GM21576 (cell line): ENCODE results near the gene GPR35.

Experiments
- ATAC-seq: cut with Tn5 transposase; IDR thresholded peaks from one replicate; pipeline ENCODE4 v1.9.1; 2021; ENCODE audit warnings: mild to moderate bottlenecking, moderate library complexity; ENCODE audit not compliant: unreplicated experiment

GPR35 gene, protein sequence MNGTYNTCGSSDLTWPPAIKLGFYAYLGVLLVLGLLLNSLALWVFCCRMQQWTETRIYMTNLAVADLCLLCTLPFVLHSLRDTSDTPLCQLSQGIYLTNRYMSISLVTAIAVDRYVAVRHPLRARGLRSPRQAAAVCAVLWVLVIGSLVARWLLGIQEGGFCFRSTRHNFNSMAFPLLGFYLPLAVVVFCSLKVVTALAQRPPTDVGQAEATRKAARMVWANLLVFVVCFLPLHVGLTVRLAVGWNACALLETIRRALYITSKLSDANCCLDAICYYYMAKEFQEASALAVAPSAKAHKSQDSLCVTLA

DNA sequence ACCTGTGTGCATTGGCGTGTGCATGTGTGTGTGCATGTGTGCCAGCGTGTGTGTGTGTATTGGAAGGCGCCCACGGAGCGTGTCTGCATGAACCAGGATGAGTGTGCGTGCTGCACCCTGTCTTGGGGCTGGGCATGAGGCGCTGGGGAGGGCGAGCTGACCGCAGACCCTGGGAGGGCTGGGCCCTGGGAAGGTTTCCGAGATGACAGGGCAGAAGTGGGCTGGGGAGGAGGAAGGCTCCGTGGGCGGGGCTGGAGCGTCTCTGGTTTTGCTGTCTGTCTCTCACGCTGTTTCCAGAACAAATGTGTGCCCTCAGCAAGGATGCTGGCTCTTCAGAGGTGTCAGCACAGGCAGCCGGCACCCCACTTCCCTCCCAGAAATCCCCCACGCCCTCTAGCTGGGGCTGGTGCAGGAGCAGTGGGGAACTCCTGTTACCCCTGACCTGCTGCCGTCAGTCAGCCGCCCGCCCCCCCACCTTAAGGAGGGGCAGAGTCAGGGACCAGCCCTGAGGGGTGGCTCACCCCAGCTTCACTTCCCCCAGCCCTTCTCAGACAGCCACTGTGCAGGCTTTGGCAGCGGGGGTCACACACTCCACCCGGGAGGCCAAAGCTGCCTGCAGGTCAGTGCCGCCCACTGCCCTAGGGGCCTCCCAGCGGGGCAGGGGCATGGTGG lies at the start of gene GPR35:
GPR35 (plus strand) TSS at position 531 of the 672 bp plus-strand sequence. CDS start 4,473 bp downstream, outside the sequence.
- peak; percentile 29 for ATAC-seq

DNA sequence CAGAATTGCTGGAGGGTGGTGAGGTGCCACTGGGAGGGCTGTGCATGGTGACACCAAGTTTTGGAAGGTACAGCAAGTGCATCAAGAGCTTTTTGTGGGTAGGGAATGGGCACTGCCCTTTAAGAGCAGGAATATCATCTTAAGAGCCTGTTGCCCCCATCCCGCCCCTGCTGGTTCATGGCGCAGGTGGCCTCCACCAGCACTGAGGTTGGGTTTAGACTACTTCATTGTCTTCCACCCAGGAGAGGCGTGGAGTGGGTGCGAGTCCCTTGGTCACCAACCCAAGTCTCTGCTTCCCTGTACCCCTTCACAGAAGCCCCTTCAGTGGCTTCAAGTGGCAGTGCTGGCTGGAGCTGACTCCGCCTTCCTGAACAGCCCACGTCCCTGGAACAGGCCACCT lies 49.2 kb upstream of the GPR35 start:
- no peak for ATAC-seq

DNA sequence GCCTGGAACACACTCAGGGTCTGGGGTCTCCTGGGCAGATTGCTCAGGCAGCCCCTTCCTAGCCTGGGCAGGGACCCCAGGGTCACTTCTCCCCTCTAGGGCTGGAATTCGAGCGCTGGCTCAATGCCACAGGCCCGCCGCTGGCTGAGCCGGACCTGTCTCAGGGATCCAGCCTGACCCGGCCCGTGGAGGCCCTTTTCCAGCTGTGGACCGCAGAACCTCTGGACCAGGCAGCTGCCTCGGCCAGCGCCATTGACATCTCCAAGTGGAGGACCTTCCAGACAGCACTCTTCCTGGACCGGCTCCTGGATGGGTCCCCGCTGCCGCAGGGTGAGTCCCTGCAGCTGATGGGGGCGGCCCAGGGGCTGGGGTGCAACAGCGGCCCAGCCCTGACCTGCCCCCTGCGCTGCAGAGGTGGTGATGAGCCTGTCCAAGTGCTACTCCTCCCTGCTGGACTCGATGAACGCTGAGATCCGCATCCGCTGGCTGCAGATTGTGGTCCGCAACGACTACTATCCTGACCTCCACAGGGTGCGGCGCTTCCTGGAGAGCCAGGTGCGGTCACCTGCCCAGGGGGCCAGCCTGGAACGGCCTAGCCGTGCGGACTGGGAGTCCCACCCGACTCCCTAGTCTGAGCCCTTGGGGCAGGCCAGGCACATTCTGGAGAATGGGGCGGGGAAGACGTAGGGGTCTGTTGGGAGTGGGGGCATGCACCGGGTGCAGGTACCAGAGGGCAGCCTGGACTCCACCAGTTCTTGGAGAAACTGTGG lies 48.7 kb upstream of the GPR35 start:
- no peak for ATAC-seq

DNA sequence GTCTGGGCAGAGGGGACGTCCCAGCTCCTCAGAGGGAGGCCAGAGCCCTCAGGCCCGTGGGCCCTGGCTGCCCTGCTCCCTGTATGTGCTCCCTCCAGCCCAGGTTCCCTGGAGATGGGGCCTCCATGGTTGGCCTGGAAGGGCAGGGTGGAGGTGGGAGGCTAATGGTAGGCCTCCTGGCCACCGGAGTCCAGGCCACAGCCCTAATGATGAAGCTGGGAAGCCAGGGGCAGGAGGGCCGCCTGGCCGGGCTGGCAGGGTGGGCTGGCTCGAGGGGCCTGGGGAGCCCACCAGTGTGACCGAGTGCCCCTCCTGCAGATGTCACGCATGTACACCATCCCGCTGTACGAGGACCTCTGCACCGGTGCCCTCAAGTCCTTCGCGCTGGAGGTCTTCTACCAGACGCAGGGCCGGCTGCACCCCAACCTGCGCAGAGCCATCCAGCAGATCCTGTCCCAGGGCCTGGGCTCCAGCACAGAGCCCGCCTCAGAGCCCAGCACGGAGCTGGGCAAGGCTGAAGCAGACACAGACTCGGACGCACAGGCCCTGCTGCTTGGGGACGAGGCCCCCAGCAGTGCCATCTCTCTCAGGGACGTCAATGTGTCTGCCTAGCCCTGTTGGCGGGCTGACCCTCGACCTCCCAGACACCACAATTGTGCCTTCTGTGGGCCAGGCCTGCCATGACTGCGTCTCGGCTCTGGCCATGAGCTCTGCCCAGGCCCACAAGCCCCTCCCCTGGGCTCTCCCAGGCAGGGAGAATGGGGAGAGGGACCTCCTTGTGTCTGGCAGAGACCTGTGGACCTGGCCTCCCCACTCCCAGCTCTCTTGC lies 47.8 kb upstream of the GPR35 start:
- ATAC-seq, result no peak

DNA sequence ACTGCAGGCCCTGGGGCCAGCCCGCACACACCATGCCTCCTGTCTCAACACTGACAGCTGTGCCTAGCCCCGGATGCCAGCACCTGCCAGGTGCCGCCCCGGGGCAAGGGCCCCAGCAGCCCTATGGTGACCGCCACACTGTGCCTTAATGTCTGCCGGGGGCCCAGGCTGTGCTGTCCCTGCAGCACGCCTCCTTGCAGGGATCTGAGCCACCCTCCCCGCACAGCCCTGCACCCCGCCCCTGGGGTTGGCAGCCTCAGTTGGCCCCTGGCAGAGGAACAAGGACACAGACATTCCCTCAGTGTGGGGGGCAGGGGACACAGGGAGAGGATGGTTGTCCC lies 47.2 kb upstream of the GPR35 start:
- ATAC-seq, result no peak

DNA sequence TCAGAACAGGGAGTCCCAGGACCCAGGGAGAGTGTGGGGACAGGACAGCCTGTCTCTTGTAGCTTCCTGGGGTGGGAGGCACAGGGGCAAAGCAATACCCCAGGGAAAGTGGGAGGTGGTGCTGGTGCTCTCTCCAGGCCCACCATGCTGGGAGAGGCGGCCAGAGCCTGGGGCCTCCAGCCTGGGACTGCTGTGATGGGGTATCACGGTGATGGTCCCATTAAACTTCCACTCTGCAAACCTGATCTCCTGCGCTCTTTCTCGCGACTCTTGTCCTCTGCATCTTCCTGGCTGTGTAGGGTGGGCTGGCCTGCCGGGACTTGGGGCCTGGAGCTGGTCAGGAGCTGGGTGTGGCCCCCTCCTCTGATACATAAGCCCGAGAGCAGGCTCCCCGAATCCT lies 46.8 kb upstream of the GPR35 start:
- no peak for ATAC-seq

DNA sequence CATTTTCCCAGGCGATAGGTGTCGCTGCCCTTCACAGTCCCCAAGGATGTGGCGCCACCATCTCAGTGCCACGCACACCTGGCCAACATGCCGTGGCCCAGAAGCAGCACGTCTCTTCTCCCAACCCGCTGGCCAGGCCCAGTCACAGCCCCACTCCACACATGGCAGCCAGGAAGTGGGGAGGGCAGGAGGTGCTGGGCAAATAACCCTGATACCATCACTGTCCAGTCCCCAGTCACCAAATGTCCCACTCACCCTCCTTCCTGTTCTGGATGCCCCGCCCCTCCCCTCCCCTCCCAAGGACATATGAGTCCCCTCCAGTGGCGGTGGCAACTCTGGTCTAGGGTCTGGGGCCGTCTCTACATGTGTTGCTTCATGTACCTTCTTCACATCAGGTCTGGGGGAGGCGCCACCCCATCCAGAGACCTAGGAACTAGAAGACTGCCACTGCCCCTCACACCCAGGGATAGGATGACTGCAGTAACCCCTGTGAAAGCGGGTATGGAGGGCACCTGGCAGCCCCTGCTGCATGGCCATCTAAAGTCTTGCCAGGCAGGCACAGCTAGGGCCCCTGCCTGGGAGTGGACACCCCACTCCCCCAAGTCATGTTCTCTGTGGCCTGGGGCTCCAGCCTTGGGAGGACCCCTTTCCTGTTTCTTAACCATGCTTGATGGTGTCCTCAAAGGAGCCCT lies 46.1 kb upstream of the GPR35 start:
- no peak for ATAC-seq

DNA sequence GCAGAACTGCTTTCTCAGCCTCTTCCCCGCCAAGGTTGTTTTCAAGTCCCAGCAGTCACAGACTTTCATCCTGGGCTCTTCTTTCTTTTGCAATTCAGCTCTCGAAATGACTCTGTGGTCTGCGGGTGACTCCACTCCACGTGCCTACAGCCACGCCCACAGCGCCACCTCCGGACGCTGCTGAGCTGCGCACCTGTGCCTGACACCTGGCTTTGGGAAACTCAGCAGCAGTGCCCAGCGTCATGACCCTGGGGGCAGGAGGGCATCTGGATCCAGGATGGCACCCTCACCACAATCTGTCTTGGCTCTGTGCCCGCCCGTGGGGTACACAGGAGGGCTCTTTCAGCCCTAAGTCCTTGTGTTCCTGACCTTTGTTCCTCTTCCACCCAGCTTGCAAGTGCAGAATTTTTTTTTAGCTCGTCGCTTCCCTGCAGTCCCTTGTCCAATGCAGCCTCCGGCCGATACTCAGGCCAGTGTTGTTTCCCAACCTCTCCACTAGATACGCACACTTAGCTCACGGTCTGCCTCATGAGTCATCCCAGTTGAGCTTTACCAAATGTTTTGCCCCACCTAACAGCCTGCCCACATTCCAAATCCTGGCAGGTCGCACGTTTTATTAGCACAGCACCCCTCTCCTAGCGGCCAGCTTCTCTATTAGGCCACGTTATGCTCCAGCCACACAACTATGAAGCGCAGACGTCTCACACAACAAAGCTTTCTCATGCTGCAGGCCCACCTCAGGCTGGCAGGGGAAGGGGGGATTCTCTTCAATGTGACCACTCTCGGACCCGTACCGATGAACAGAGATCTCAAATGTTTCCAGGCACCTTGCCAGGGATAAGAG lies 45.3 kb upstream of the GPR35 start:
- ATAC-seq, result peak; percentile 31

DNA sequence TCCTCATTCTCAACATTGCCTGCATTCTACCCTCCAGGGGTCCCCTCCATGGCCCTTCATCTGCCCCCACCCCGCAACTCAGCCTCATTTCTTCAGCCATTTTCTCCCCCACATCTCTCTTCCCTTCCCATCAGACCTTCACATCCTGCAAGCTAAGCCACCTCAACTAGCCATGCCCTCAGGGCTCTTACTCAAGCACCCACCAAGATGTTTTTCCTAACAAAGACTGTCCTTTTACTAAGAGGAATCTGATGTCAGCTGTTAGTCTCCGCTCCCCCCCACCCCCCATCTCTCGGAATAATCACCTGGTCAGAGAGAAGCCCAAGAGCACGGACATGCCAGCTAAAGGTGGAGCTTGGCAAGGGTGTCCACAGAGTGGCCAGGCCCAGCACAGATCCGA lies 43.5 kb upstream of the GPR35 start:
- no peak for ATAC-seq

DNA sequence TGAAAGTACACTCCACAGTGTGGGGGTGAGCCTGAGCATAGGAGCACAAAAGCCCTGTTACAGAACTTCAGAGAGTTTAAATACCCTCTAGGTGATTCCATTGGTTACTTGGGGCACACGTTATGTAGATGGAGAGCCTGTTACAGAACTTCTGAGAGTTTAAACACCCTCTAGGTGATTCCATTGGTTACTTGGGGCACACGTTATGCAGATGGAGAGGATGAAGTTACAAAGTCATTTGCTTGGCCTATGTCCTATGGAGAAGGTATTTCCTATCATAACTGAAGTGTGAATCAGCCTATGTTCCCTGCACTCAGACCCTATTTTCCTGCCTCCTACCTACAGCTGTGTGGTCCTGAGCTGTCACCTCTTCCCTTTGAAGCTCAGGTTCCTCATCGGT lies 42.5 kb upstream of the GPR35 start:
- no peak for ATAC-seq

DNA sequence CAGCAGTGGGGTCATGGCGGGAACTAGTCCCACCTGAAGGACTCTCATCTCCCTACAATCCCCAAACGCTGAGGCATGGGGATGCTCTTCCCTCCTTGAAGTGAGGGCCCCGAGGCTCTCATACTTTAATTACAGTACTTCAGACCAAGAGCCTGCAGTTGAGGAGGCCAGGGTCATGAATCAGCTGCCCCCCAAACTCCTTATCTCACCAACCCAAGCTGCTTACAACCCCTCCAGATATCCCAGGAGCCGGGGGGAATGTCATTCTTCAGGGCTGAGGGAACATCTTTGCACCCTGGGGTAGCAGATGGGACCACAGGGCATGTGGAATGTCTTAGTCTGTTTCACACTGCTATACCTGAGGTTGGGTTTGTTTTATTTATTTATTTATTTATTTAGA lies 41.5 kb upstream of the GPR35 start:
- ATAC-seq, result no peak

DNA sequence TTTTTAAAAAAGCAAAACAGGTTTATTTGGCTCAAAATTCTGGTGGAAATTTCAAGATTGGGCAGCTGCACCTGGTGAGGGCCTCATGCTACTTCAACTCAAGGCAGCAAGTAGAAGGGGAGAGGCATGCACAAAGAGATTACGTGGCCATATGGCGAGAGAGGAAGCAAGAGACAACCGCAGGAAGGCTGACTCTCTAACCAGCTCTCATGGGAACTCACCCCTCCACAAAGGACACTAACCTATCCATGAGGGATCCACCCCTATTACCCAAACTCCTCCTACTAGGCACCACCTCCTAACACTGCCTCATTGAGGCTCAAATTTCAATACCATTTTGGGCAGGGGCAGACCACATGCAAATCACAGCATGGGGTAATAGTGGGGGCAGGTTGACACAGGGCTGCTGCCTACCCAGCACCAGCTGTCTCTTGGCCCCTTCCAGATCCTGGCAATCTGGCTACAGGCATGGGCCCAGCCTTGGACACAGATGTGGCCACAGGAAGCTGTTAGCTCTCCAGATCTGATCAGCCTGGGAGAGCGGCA lies 40.7 kb upstream of the GPR35 start:
- peak; percentile 57 for ATAC-seq

DNA sequence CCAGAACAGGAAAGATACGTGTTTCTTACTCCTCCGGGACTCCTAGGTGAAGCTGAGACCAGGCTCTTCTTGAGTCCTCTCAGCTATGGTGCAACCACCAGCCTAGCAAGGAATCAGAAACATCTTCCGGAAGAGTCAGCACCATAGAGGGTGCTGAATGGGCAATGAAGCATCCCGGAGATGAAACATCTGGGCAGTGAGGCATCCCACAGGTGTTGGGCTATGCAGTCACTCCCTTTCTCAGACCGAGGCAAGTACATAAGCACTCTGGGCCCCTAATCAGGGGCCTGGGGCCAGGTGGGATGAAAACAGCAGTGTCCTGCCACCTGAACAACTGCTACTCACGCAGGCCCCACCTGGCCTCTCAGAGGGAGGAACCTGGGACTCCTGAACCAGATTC lies 40.2 kb upstream of the GPR35 start:
- peak; percentile 32 for ATAC-seq

DNA sequence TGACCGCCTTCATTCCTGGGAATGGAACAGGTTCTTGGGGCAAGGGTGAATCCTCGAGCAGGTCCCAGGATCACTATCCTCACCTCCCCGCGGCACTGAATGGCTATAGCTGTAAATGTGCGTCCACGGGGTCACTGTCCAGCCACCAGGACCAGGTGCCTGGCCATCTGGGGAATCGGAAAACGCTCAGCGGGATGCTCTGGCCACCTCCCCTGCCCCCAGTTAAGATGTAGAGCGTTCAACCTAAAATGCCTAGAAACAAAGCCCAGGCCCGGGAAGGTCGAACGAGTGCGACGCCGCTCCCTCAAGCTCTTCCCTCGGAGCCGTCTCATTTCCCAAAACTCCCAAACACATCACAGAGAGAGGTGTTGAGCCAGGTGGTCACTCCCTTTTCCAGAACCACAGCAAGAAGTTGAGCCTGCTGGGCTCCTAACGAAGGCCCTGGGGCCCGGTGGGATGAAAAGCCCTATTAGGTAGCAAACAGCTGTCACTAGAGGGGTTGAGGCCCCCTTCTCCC lies 39.5 kb upstream of the GPR35 start:
- no peak for ATAC-seq

DNA sequence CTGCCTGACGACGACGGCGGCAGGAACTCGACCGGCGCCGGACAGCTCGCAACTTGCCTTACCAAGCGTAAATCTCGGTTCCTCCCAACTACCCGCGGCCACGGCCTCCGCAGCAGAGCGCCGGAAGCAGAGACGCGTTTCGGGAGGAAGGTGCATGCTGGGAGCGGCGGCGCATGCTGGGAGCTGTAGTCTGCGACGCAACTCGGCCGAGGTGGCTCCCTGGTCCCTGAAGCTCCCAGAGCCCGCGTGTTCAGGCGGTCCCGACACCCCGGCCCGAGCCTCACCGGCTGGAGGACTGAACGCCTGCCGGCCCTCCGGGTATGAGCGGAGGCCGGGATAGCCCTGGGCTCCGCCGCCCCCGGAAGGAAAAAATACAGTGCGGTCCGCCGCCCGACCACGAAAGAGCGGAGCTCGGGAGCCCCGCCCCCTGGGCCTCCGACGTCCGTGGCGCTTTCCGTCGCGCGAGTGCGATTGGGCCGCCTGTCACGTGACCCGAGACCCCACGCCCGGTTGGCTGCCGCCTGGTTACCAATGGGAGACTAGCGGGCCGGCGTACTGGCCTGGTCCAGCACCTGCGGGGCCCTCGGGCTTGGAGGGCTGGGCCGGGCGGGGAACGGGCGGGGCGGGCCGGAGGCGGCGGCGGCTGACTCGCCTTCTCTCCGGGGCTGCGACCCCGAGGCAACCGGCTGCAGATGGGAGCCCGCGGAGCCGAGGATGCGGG lies 38.9 kb upstream of the GPR35 start, which contains the start of gene CAPN10:
CAPN10 (plus strand) TSS at position 537 of the 721 bp plus-strand sequence; CDS start at position 715, 178 bp downstream.
- peak; percentile 50 for ATAC-seq

DNA sequence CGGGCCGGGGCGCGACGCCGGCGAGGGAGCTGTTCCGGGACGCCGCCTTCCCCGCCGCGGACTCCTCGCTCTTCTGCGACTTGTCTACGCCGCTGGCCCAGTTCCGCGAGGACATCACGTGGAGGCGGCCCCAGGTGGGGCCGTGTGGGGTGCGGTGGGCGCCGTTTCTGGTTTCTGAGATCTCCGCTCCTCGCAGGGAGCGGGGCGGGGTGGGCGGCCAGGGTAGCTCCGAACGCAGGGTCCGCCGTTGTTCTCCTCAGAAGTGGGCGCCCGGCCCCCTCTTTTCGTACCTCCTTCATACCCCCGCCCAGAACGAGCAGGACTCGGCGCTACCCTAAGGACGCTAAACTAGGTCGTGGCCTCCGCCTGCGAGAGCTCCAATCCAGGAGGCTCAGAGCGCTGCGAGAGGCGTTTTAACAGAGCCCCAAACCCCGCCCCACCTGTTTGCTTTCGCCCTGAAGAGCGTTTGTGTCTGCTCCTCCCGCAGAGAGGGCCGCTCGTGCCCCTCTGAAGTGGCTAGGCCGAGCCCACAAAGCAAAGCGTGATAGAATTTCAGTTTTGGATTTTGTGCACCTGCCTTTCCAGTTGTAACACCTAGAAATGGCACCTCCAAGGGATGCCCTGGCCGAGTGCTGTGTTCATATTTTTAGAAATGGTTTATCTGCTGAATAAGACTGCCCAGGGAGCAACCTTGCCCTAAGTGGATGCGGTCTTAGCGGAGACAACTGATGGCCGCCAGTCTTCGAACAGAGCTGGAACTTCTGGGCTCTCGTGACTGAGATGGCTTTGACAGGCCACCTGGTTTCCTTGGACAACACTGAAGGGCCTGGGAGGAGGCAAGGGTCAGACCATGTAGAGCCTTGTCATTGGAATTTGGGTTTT lies 38.1 kb upstream of the GPR35 start:
- ATAC-seq, result no peak

DNA sequence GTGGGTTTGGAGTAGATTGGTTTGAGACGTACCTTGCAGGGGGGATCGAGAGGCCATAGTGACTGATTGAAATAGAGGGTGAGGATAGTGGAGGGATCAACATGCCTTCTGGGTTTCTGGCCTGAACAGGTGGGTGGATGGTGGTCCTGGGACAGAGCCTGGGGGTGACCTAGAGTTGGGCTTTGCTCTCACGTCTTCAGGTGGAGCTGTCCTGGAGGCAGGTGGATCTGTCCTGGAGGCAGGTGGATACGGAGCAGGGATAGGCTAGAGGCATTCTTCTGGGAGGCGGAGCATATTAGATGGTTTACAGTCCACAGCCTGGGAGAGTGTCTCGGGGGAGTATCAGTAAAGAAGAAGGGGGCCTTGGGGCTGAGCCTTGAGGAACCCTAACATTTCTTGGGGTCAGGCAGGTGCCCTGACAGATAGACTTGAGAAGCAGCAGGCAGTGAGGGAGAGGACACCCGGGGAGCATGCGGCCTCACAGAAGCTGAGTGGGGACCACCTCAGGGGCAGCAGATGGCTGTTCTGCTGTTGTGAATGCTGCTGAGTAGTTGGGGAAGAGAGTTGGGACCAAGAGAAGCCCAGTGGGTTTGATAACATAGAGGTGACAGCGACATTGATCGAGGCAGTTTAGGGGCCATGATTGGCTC lies 37.1 kb upstream of the GPR35 start:
- no peak for ATAC-seq
